Osteoblast (primary cell): ENCODE results near the gene MRPL16. TPM values are rescaled to one million over a fixed set of nuclear protein-coding genes. Genes with fewer than 3 reads are reported as not detected.

ENCODE experiments used
- DNase-seq: peaks from one replicate; pipeline ENCODE4 v3.0.0; 2011; ENCODE audit warnings: low spot score, mixed read lengths; ENCODE audit not compliant: insufficient read length; ENCODE audit errors: missing footprints
- H2AFZ ChIP-seq: 2 replicates; pipeline ENCODE4 v1.6.0; 2011; ENCODE audit warnings: mild to moderate bottlenecking, low read length
- H3K27ac ChIP-seq: 2 replicates; pipeline ENCODE4 v1.5.1; 2011; ENCODE audit warnings: mild to moderate bottlenecking, low read depth, low read length, moderate library complexity
- H3K27me3 ChIP-seq: 2 replicates; pipeline ENCODE4 v1.6.0; 2012; ENCODE audit warnings: mild to moderate bottlenecking, control low read depth, inconsistent platforms, low read length, moderate library complexity; ENCODE audit not compliant: insufficient read depth
- H3K36me3 ChIP-seq: 2 replicates; pipeline ENCODE4 v1.5.1; 2011; ENCODE audit warnings: mild to moderate bottlenecking, low read length, control low read depth, moderate library complexity; ENCODE audit not compliant: insufficient read depth
- H3K4me1 ChIP-seq: 2 replicates; pipeline ENCODE4 v1.5.1; 2011; ENCODE audit warnings: mild to moderate bottlenecking, low read length, control low read depth, moderate library complexity; ENCODE audit not compliant: insufficient read depth
- H3K4me2 ChIP-seq: 2 replicates; pipeline ENCODE4 v1.6.0; 2011; ENCODE audit warnings: mild to moderate bottlenecking, low read length; ENCODE audit not compliant: insufficient read depth
- H3K4me3 ChIP-seq: fragments of 200-600 bp; sonication (generic); 3 replicates; pipeline ENCODE4 v1.5.1; 2012; ENCODE audit warnings: mild to moderate bottlenecking, low read length, inconsistent platforms; ENCODE audit not compliant: insufficient read depth
- H3K79me2 ChIP-seq: 2 replicates; pipeline ENCODE4 v1.6.0; 2012; ENCODE audit warnings: mild to moderate bottlenecking, low read length, control low read depth, inconsistent platforms; ENCODE audit not compliant: insufficient read depth
- H3K9me3 ChIP-seq: 2 replicates; pipeline ENCODE4 v1.5.1; 2011; ENCODE audit warnings: low read depth, low read length, control low read depth
- H4K20me1 ChIP-seq: 2 replicates; pipeline ENCODE4 v1.6.0; 2012; ENCODE audit warnings: mild to moderate bottlenecking, low read length, control low read depth; ENCODE audit not compliant: insufficient read depth
- CTCF ChIP-seq: IDR thresholded peaks from 2 replicates; pipeline ENCODE4 v1.5.1; 2011; ENCODE audit warnings: mild to moderate bottlenecking, low read depth, low read length, moderate library complexity; ENCODE audit errors: extremely low read depth
- total RNA-seq: library from RNA; depleted of rRNA; stranded (reverse); fragments of >200 nt; gene quantifications from 2 replicates; pipeline ENCODE4 v1.2.3, GENCODE V29; 2012

MRPL16 gene
- total RNA-seq, 1 donor = 32.9 TPM

GRCh38 chr11:59778122-59778521, 32.5 kb downstream of the MRPL16 start:
- Histone ChIP-seq H3K4me2 (no peak overlapping the region), H3K4me1 (no peaks in the 10 kb centered on the region), H3K9me3 (no peaks in the 10 kb centered on the region), H3K36me3 (peaks cover 12% of the 10 kb centered on the region), H4K20me1 (peaks cover 8% of the 10 kb centered on the region), H3K4me3 (no peak overlapping the region), H3K27ac (no peak overlapping the region), H2AFZ (no peak overlapping the region), H3K79me2 (peaks cover 46% of the 10 kb centered on the region), H3K27me3 (no peaks in the 10 kb centered on the region)
- DNase-seq = no peak
- TF ChIP-seq CTCF = no peak

- no peak overlapping the region for H3K27ac ChIP-seq
- no peaks in the 10 kb centered on the region for H3K27me3 ChIP-seq
- no peak overlapping the region for H2AFZ ChIP-seq
- no peaks in the 10 kb centered on the region for H3K9me3 ChIP-seq
- H3K36me3 ChIP-seq = peaks cover 12% of the 10 kb centered on the region
- H3K4me1 ChIP-seq = no peaks in the 10 kb centered on the region
- H4K20me1 ChIP-seq = peaks cover 8% of the 10 kb centered on the region
- no peak for DNase-seq
- H3K4me3 ChIP-seq = no peak overlapping the region
- H3K79me2 ChIP-seq = peaks cover 46% of the 10 kb centered on the region
- TF ChIP-seq CTCF = no peak
- H3K4me2 ChIP-seq = no peak overlapping the region
Measured at GRCh38 chr11:59777104-59777503, 33.5 kb downstream of the MRPL16 start.

- Histone ChIP-seq H3K4me1 (no peaks in the 10 kb centered on the region), H3K36me3 (peaks cover 9% of the 10 kb centered on the region), H3K27ac (no peak overlapping the region), H3K4me3 (no peak overlapping the region), H2AFZ (no peak overlapping the region), H3K4me2 (no peak overlapping the region), H3K27me3 (no peaks in the 10 kb centered on the region), H3K9me3 (no peaks in the 10 kb centered on the region), H3K79me2 (peaks cover 49% of the 10 kb centered on the region), H4K20me1 (peaks cover 8% of the 10 kb centered on the region)
- TF ChIP-seq CTCF = no peak
- DNase-seq = no peak
Measured at GRCh38 chr11:59776210-59777066, 34.1 kb downstream of the MRPL16 start.

GRCh38 chr11:59773083-59773440, 37.5 kb downstream of the MRPL16 start:
- Histone ChIP-seq H3K27ac (no peak overlapping the region), H2AFZ (no peak overlapping the region), H3K4me1 (no peaks in the 10 kb centered on the region), H3K27me3 (no peaks in the 10 kb centered on the region), H3K9me3 (no peaks in the 10 kb centered on the region), H3K36me3 (peaks cover 6% of the 10 kb centered on the region), H3K4me2 (no peak overlapping the region), H3K4me3 (no peak overlapping the region), H4K20me1 (peaks cover 13% of the 10 kb centered on the region), H3K79me2 (peaks cover 60% of the 10 kb centered on the region)
- TF ChIP-seq CTCF = no peak
- DNase-seq = no peak
